ENCODE results near the gene MEF2C.

MEF2C gene

DNA sequence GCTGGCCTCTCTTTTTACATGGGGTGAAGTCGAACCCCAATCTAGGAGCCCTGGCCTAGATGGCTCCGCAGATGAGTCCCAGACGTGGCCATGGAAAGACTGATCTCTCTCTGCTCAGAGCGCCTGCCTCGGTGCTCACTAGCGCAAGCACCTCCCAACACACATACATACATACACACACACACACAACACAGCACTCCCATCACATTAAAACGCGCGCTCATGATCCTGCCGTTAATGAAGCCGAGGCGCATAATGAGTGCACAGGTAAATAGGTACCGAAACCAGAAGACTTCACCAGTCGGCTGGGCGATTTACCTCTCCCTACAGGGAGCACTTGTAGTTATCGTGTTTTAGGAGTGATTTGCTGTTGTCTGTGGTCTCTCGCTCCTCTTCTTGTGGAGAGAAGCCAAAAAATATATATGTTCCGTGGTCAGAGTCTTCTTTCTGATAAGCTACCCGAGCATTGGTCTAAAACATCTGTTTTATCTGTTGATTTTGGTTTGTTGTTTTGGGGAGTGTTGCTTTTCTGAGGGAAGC is 207.7 kb downstream of the MEF2C start:
- Histone ChIP-seq H3K4me2 (peak overlapping the region; percentile 92), H3K27me3 (ENCODE audit: insufficient read depth, low read depth) (no peaks in the 10 kb centered on the region), H3K36me3 (ENCODE audit: insufficient read depth) (no peaks in the 10 kb centered on the region), H3K4me3 (IDR thresholded peaks at IDR 0.05; ENCODE audit: insufficient read depth, low read depth, low read length) (peak overlapping the region; percentile 59), H2AFZ (ENCODE audit: low read depth) (peak overlapping the region; percentile 93), H3K27ac (peak overlapping the region; percentile 100), H3K4me1 (ENCODE audit: low read depth, poor library complexity, severe bottlenecking) (peaks cover 50% of the 10 kb centered on the region), H3K9ac (peak overlapping the region; percentile 98), H3K79me2 (ENCODE audit: insufficient read depth, low read depth) (peaks cover 13% of the 10 kb centered on the region; the same call in 1 of the 2 replicates), H4K20me1 (ENCODE audit: insufficient read depth) (no peaks in the 10 kb centered on the region)
- 0 out of 2 replicates have a peak, but pooled peaks have one; percentile 6 for TF ChIP-seq CTCF (conservative IDR thresholded peaks at IDR 0.05; ENCODE audit: low read depth, low read length)

DNA sequence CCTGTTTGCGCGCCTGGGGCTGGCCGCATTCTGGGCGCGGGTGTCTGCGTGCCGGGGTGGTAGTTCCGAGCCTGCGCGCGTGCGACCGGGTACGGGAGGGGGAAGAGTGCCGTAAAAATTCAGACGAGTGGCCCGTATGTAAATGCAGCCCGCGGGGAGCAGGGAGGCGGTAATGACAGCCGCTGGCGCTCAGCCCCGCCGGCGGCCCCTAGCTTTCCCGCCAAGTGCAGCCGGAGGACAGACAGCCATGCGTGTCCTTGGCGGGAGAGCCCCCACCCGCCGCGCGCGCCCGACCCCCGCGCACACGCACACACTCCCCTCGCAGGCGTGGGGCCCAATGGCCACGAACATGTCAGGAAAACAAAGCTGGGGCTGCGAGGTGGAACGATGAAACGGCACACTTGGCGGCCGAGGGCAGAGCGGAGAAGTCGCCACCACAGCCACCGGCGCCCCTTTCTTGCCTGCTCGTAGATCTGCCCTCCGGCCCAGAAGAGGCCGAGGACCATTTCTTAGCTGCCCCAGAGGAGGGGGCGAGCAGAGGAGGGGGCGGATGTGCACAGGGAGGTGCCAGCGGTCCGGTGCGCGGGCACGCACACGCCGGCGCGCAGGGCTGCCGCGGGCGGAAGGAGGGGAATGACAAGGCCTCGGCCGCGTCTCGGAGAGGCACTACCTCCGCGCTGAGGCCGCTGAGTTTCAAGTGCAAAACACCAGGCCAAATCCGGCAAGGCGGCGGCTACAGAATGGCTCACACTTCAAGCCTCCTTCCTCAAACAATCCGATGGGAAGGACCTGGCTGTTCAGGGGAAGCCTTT is 208.4 kb downstream of the MEF2C start:
- H3K36me3 ChIP-seq (ENCODE audit: insufficient read depth) = no peaks in the 10 kb centered on the region
- peaks cover 53% of the 10 kb centered on the region for H3K4me1 ChIP-seq (ENCODE audit: low read depth, poor library complexity, severe bottlenecking)
- TF ChIP-seq CTCF (conservative IDR thresholded peaks at IDR 0.05; ENCODE audit: low read depth, low read length) = no peak
- H4K20me1 ChIP-seq (ENCODE audit: insufficient read depth) = no peaks in the 10 kb centered on the region
- H3K27ac ChIP-seq = peak overlapping the region; percentile 100
- H3K79me2 ChIP-seq (ENCODE audit: insufficient read depth, low read depth) = peaks cover 13% of the 10 kb centered on the region; the same call in 1 of the 2 replicates
- H3K9ac ChIP-seq = peak overlapping the region; percentile 98
- H3K4me3 ChIP-seq (IDR thresholded peaks at IDR 0.05; ENCODE audit: insufficient read depth, low read depth, low read length) = peak overlapping the region; percentile 59
- no peaks in the 10 kb centered on the region for H3K27me3 ChIP-seq (ENCODE audit: insufficient read depth, low read depth)
- peak overlapping the region; percentile 93 for H2AFZ ChIP-seq (ENCODE audit: low read depth)
- peak overlapping the region; percentile 92 for H3K4me2 ChIP-seq

DNA sequence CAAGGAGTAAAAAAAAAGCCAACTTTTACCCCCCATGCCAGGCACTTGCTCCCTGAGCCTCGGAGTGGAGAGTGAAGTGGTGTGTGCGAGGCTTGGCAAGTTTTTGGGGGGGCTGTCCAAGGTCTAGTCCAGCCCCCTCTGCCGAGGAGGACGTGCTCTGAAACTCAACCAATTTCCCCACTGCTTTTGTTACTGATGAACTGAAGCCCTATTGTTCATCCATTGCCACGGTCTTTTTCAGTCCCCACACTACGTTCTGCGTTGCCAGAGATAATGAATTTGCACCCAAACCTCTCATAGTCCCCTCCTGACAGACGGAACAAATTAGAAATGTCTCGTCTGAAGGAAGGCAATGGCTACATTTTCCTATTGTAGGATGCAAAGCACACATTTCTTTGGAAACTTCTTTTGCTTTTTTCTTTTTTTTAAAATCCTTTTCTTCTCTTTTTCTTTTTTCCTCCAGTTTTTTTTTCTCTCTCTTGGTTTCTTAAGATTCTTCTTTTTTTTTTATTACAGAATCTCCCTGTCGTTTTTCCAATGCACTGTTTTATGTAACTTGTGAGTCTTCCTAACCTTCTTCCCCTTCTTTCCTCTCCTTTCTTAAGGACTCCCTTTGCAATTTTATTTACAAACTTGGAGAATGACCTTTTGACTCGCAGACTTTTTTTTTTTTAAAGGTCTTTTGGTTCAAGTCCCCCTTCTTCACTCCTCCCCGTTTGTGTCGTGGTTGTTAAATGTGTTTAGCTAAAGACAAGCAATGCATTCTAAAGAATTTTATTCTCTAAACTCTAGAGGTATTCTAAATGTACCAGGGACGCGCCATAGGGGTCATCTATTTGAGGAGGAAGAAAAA is 209.5 kb downstream of the MEF2C start:
- Histone ChIP-seq H3K27me3 (ENCODE audit: insufficient read depth, low read depth) (no peaks in the 10 kb centered on the region), H3K79me2 (ENCODE audit: insufficient read depth, low read depth) (peaks cover 13% of the 10 kb centered on the region; the same call in 1 of the 2 replicates), H4K20me1 (ENCODE audit: insufficient read depth) (no peaks in the 10 kb centered on the region), H3K4me1 (ENCODE audit: low read depth, poor library complexity, severe bottlenecking) (peaks cover 63% of the 10 kb centered on the region), H3K4me2 (peak overlapping the region; percentile 92), H3K4me3 (IDR thresholded peaks at IDR 0.05; ENCODE audit: insufficient read depth, low read depth, low read length) (no peak overlapping the region), H3K27ac (peak overlapping the region; percentile 100), H3K9ac (peak overlapping the region; percentile 98), H2AFZ (ENCODE audit: low read depth) (peak overlapping the region; percentile 93), H3K36me3 (ENCODE audit: insufficient read depth) (no peaks in the 10 kb centered on the region)
- no peak for TF ChIP-seq CTCF (conservative IDR thresholded peaks at IDR 0.05; ENCODE audit: low read depth, low read length)

DNA sequence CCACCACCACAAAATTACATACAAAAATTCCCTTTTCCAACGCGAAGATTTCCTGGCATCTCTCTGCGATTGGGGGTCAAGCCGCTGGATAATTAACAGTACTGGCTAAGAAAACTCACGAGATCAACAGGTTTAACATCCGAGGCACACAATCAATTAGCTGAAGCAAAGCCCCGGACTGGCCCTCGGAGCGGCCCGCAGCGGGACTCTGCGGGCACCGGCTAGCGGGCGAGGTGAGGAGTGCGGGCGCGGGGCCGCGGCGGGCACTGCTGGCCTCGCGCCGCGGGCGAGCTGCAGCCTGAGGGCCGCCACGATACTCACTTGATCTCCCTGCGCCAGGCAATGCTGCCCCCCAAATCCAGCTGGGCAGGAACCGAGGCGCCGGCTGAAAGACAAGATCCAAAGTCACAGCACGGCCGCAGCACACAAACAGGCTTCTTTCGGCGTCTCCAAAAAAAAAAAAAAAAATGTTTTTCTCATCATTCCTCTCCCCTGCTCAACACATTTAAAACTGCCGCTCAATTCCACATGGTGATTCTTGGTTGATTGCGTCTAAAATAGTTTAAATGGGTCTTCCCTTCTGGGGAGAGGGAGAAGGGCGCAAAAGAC is 210.2 kb downstream of the MEF2C start:
- no peak for TF ChIP-seq CTCF (conservative IDR thresholded peaks at IDR 0.05; ENCODE audit: low read depth, low read length)
- Histone ChIP-seq H3K9ac (no peak overlapping the region), H3K27me3 (ENCODE audit: insufficient read depth, low read depth) (no peaks in the 10 kb centered on the region), H3K4me2 (peak overlapping the region; percentile 92; the same call in 1 of the 2 replicates), H2AFZ (ENCODE audit: low read depth) (no peak overlapping the region), H3K4me3 (IDR thresholded peaks at IDR 0.05; ENCODE audit: insufficient read depth, low read depth, low read length) (no peak overlapping the region), H4K20me1 (ENCODE audit: insufficient read depth) (no peaks in the 10 kb centered on the region), H3K36me3 (ENCODE audit: insufficient read depth) (no peaks in the 10 kb centered on the region), H3K4me1 (ENCODE audit: low read depth, poor library complexity, severe bottlenecking) (peaks cover 63% of the 10 kb centered on the region), H3K27ac (no peak overlapping the region), H3K79me2 (ENCODE audit: insufficient read depth, low read depth) (peaks cover 13% of the 10 kb centered on the region; the same call in 1 of the 2 replicates)

Data from KMS-11 (cell line).